Activated CD4-positive, alpha-beta T cell treated with anti-CD3 and anti-CD28 coated beads for 4 hours (primary cell): ENCODE data around the gene DNAJC7.
"Not testable (repeated sequence)": the region's sequence is repeated elsewhere in the genome, so short reads cannot be mapped to it uniquely, and the experiment has no call there.

Experiments
- DNase-seq, 2 donors: peaks; one replicate each; pipeline ENCODE4 v3.0.0-alpha.2; 2020

DNAJC7 gene

GRCh38 chr17:41948762-41949460, 68.3 kb downstream of the DNAJC7 start:
- no peak for DNase-seq

GRCh38 chr17:41944943-41945342, 72.3 kb downstream of the DNAJC7 start:
- no peak for DNase-seq

DNA sequence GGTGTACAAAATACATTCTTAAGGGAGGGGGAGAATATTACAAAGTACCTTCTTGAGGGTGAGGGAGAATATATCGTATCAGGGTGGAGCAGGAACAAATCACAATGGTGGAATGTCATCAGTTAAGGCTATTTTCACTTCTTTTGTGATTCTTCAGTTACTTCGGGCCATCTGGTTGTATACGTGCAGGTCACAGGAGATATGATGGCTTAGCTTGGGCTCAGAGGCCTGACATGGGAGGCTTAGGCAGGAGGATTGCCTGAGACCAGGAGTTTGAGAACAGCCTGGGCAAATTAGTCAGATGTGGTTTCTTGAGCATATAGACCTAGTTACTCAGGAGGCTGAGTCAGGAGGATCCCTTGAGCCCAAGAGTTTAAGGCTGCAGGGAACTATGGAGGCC, 73.7 kb downstream of the DNAJC7 start:
- no peak for DNase-seq

GRCh38 chr17:41942626-41943373, 74.4 kb downstream of the DNAJC7 start:
- DNase-seq, result no peak

- no peak for DNase-seq
Measured at GRCh38 chr17:41941168-41941567, 76.1 kb downstream of the DNAJC7 start.

- no peak for DNase-seq
Measured at GRCh38 chr17:41939693-41940090, 77.5 kb downstream of the DNAJC7 start.

- DNase-seq, result no peak
Measured at GRCh38 chr17:41939044-41939692, 78.1 kb downstream of the DNAJC7 start.

GRCh38 chr17:41937970-41938954, 79.0 kb downstream of the DNAJC7 start:
- no peak for DNase-seq

- no peak for DNase-seq
Measured at GRCh38 chr17:41935641-41936040, 81.6 kb downstream of the DNAJC7 start.

DNA sequence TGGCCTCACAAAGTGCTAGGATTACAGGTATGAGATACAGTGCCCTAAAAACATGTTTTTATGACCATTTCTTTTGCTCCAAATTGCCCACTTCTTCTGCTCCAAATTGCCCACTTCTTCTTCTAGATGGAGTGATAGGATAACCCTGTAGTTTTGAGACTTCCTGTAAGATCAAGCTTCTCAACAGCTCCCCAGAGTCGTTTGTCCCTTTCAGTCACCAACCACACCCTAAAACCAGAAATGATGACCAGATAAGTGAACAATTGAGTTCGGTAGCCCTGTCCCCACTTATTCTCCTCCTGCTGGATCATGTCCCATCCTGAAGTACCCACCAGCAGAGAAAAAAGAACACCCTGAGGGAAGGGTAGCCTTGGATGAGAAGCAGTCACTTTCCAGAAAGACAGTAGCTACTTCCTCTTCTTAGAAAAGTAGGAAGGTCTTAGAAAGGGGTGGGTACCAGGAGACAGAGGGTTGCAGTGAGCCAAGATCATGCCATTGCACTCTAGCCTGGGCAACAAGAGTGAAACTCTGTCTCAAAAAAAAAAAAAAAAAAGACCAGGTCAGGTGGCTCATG, 84.3 kb downstream of the DNAJC7 start:
- no peak for DNase-seq

- not testable (repeated sequence) for DNase-seq
Measured at GRCh38 chr17:41931715-41932114, 85.5 kb downstream of the DNAJC7 start.

GRCh38 chr17:41930833-41931156, 86.4 kb downstream of the DNAJC7 start:
- not testable (repeated sequence) for DNase-seq

DNA sequence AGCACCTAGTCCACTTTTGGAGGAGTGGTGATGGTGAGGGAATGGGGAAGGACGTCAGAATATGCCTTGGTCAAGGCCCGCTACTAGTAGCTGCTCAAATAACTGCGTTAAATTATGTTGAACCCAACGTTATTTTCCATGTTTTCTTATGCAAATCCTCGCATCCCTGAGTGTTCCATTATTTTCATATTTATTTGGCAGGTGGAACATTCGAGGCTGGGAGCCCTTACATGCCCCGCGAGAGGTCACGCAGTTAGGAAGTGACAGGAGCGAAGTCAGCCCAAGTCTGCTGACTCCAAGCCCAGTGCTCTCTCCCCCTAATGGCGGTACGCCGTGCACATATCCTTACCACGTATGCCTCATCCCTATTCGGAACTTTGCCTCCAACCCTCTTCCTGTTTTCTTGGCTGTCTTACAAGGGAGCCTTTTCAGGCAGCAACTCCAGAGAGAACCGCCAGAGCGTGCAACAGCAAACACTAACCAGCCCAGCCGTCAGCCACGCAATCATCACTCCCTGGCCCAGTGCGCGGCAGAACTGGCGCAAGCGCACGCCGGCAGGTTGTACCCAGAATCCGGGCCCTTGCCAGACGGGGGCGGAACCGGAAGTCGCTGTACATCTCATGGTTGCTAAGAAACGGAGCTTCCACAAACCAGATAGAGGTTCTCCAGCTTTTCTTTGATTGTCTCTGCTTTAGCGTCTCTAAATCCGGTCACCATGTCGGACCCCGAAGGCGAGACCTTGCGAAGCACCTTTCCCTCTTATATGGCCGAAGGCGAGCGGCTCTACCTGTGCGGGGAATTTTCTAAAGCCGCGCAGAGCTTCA, 87.0 kb downstream of the DNAJC7 start, which contains the start of gene ODAD4:
Gene ODAD4 (plus strand): TSS at position 609 of the 824 bp plus-strand sequence. CDS start 107 bp downstream, at position 716.
- peak; percentile 94 for DNase-seq

- DNase-seq, result no peak
Measured at GRCh38 chr17:41928693-41929251, 88.5 kb downstream of the DNAJC7 start.
